GM18519 (cell line): ENCODE measurements around the gene GALNT18.

Experiments used
- ATAC-seq: cut with Tn5 transposase; IDR thresholded peaks from one replicate; pipeline ENCODE4 v1.9.1; 2021; ENCODE audit warnings: mild to moderate bottlenecking, moderate library complexity; ENCODE audit not compliant: unreplicated experiment, low FRiP score

GALNT18 gene

DNA sequence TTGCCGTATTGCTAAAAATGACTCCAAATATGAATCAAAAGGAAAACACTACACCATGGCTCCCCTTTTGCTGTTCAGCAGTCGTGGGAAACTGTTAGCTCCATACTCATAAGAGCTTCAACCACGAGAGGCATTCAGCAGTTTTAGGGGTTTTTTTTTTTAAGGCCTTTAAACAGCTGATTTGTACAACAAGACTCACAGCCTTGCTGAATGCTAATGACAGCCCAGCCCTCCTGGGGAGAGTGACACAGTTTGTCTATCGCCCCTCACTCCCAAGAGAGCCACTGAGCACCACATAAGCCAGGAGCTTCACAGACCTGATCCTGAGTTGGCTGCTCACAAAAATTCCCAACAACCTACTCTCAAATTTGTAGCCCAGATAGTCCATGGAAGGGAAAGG lies 32.4 kb downstream of the GALNT18 start:
- no peak for ATAC-seq

DNA sequence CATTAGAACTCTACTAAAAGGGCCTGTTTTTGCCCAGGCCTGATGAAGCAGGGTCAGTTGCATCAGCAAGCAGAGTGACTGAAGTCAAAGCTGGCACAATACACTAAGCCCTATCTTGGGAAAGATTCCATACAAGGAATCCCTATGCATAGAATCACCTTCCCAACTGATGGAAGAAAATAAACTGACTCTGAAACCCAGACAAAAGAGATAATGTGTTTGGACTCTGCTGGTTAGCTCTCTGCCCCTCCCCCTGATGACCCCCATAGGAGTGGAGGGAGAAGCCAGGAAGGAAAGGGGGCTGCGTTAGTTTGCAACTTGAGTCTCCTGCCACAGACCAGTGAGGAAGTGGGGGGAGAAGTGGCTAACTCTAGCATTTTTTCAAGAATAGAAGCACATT lies 32.9 kb downstream of the GALNT18 start:
- no peak for ATAC-seq

DNA sequence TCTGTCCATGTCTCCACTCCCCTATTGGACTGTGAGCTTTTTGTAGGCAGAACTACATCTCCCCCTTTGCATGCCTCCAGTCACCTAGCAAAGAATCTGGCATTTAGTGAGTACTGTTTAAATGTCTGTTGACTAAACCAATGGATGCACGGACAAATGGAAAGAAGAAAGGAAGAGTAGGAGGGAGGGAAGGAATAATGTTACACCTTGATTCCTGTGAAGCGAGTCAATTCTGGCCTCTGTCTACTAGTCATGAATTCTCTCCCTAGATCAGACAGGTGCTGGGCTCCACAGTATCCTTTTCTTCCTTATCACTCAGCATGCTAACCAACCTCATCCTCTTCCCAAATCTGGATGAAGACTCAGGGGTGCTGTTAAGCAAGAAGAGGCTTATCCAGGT lies 33.6 kb downstream of the GALNT18 start:
- no peak for ATAC-seq

DNA sequence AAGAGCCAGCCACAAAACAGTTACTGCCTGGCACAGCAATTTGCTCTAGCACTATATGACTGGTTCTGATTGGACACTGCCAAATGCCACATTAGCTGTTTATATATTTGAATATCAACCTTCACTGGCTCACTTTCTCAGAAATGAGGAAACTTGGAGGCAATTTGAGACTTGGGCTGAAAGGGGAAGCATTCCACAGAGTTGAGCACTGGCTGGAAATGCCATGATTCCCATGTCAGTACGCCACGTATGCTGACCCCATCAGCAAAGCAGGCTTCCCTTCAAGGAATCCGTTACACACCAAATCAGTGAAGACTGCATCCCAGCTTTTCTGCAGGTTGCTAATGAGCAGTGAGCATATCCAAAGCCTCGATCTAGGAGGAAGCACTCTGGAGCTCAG lies 34.7 kb downstream of the GALNT18 start:
- ATAC-seq, result no peak

DNA sequence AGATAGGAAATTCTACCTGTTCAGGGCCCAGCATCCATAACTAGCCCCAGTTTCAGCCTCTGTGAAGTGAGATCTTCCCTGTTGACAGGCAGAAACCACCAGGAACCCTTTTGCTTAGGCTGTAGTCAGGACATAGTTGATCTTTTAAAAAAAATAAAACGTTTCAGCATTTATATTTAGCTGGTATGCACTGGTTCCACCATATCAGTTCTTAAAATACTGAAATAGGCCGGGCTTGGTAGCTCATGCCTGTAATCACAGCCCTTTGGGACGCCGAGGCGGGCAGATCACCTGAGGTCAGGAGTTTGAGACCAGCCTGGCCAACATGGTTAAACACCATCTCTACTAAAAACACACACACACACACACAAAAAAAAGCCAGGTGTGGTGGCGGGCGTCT lies 35.3 kb downstream of the GALNT18 start:
- no peak for ATAC-seq

DNA sequence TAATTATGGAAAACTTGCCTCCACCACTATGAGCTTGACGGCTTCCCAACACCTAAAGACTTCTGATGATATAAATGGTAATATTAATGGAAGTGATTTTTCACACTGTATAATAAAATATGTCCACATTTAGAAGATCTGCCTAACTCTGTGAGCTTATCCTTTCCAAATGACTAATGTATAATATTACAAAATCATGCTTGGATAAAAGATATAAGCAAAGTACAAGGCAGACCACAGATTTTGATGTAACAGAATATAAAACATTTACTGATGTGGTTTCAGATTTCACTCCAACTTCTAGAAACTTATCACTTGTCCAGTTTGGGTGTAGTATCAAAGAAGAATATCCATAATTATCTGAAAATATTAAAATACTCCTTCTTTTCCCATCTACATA lies 36.9 kb downstream of the GALNT18 start:
- no peak for ATAC-seq

DNA sequence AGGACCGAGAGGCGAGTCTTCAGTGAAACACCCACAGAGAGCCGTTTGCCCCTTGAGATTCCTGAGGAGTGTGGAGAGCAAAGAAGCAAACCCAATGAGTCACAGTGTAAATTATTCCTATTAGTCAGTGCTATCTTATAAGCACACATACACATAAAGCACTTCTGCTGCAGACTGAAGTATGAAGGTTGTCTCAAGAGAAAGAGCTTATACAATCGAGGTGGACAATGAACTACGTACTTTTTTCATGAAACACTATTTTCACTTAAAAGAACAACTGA lies 37.3 kb downstream of the GALNT18 start:
- ATAC-seq, result no peak

DNA sequence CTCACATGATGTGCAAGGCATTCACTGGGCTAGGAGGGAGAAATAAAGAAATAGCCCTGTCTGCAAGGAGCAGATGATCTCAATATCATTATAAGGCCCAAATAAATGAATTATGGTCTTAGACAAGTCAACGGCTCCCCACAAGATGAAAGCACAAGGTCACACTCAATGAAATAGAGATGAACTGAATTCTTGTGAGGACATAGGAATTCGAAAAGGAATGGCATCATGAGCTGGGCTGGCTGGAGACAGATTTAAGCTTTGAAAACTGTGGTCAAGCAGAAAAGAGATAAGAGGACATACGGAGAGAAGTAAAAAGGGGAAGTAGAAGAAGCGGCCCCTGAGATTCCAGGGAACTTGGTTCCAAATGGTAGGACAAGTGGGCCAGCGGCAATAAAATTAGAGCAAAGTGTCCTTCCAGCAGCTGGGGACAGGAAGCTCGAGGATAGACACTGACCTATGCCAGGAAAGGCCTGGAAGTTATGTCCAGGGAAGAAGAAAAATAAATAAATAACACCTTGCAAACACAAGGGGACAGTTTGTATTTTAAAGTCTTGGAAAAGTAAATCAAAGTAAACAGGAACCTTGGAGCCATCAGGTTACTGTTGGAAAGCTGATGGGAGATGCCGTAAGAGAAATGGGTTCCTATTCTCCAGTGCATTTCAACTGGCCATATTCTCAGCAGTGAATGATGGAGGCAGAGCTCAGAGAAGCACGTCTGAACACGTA lies 37.8 kb downstream of the GALNT18 start:
- ATAC-seq, result no peak

DNA sequence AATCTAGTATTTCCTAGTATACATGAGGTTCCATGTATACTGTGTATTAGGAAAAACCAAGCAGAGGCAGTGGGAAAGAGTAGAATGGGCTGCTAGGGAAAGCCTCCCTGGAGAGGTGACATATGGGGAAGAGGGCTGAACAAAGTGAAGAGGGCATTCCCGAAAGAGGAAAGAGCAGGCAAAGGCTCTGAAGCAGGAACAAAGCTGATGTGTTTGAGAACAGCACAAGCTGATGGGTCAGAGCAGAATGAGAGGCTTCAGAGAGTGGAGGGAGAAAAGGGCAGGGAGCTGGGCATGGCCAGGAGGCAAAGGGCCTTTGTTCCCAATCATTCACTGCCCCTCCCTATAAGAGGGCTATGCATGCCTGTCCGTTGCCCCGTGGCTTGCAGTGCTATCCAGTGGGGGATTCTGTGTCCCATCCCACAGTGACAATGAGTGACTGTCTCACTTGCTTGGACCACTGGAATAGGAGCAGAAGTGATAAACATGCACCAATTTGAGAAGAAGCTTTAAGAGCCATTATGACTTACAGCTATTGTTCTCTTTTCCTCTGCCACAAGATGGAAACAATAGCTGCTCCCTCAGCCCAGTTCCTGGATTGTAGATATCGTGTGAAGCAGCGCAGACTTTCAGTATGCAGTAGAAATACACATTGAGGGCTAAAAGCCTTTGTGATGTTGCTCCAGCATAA lies 39.6 kb downstream of the GALNT18 start:
- no peak for ATAC-seq

DNA sequence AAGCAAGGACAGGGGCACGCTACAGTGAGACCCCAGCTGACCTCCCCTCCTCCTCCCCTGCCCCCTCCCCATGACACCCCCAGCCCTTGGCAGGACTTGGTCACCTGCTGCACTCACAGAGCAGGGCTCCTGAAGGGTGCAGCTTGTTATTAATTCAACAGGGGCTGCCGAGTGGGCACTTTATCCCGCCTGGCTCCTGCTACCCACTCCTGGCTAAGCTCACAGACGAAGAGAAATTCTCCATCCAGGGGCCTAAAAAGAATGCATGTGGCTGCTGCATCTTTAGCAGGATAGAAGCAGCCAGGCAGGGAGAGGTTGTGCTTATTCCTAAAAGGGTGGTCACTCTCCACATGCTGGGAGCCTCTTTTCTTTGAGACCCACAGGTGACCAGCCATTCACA lies 40.3 kb downstream of the GALNT18 start:
- no peak for ATAC-seq

DNA sequence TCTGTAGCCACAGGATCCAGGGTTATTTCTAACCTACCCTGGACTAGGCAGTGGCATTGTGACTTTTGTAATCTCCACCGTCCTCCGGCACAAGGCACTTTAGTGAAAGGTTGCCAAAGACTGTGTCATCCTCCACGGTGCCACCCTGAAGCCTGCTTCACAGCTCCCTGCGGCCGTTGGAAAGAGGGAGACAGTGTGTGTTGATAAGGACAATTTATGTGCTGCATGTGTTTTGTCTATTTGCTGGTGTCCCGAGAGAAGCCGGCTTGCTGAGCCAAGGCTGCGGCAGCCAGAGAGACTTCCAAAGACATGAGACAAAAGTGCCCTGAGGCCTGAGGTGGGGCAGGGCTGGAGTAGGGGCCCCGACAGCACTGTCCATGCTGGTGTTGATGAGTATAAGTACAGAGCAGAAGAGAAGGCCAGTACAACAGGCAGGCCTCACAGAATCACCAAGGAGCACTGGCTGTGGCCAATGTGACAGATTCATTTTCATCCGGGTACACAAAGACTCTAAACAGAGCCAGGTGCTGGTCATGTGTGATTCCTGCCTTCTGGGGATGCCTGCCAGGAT lies 40.9 kb downstream of the GALNT18 start:
- no peak for ATAC-seq

DNA sequence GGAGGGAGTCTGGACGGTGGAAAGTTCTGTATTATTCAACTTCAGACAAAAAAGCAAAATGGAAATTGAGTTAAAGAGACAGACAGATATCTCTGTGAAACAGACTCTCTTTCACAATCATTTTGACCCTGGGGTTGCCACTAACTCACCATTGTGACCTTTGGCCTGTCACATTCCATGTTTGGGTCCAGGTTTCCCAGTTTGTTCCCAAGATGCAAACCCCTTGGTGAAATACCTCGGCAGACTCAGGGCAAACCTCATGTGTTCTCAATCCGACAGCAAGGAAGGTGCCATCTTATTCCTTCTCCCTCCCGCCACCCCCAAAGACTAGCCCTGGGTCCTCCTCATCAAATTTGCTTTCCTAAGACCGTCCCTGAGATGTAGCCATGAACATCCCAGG lies 41.8 kb downstream of the GALNT18 start:
- no peak for ATAC-seq

DNA sequence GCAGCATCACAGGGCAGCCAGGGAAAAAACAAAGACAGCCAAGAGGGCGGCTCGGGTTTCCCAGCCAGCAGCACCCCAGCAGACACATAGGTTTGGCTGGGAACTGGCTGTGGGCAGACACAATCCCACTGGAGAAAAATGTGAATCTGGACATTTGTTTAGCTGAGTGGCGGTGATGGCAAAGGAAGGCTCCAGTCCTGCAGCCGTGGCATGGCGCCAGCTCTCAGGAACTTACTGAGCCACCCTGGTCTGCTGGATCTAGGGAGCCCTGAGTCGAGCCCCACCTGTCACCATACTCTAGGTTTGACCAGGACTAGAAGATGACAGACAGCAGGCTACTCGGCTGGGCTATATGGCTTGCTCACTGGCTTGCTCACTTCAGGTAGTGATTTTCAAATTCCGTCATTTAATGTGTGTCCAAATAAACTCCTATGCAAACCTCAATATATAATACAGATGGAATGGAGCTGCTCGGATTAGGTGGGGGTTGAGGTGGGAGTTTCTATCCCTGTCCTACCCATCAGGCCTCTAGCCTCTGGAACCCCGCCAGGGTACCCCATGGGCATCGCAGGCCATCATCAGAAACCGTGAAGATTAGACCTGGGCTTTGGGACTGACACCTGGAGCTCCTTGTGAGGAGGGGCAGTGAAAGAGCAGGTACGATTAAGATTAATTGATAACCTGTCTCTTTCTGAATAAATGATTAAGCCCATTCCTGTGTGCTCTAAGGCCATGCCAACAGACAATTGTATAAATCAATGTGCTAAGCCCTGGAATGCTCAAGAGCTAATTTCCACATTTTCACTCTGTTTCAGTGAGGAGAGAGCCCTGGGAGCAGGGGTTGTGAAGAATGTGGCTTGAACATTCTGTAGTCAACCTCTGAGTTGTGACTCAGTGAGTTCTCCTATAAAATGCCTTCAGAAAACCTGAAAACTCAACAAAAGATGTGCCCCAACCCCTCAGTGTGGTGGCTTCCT lies 42.5 kb downstream of the GALNT18 start:
- ATAC-seq, result no peak

DNA sequence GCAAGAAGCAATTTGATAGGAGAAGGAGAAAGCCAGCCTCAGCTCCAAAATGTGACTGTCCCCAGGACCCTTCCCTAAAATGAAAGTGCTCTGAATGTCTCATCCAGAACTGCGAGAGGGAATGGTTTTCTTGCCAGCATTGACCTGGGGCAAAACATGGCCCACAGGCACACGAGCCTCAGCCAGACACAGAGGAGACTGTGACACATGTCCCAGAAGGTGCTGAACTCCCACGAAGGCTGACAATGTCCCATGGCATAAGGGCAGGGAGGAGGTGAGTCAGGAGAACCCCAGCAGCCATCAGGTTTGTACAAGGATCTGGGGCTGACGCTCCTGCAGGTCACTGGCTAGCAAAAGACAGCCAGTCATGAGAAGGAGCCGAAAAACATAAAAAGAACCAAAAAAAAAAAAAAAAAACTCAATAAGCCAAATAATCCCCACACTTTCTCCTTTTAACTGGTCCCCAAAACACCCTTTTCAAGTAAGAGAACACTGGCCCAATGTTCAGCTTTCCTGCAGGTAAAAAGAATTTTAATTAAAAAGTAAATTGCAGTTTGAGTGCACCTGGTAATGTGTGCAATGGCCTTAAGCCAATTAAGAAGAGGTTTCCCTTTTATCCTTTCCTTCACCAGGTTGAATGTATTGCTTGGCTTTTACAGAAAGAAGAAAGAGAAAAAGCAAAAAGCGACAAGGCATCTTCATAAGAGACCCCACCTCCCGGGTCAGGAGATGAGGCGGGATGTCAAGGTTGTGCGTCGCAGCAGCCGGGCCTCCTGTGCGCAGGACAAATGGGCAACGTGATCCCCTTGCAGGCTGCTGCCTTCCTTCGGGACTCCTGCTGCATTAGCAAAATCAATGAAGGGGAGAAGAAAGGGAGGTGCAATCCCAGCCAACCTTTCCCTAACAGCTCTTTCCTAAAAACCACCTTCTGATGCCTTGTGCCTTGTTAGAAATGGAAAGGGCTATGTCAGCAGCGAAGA lies 43.6 kb downstream of the GALNT18 start:
- ATAC-seq, result no peak

DNA sequence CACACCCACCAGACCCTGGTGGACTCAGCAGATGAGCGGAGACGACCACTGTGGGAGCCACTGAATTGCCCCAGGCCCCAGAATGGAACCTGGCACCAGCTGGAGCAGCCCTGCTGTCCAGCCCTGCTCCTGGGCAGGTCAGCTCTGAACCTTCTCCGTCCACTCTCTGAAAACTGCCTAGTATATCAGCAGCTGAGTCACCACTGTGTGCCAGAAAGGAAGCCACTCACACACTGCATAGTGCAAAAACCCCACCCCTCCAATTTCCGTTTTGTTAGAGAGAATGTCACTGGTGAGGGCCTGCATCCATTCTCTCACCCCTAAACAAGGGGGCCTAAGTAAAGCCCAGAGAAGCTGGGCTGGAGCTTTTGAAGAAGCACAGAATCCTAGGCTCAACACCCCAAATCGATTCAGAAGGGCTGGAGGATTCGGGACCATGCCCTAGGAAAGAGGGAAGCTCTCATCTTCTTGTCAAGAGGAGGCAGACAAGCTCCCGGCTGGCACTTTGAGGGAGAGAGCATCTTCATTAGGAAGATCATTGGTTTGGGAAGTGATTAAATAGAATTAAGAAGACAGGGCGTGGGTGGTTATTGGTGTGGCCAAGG lies 44.5 kb downstream of the GALNT18 start:
- no peak for ATAC-seq

DNA sequence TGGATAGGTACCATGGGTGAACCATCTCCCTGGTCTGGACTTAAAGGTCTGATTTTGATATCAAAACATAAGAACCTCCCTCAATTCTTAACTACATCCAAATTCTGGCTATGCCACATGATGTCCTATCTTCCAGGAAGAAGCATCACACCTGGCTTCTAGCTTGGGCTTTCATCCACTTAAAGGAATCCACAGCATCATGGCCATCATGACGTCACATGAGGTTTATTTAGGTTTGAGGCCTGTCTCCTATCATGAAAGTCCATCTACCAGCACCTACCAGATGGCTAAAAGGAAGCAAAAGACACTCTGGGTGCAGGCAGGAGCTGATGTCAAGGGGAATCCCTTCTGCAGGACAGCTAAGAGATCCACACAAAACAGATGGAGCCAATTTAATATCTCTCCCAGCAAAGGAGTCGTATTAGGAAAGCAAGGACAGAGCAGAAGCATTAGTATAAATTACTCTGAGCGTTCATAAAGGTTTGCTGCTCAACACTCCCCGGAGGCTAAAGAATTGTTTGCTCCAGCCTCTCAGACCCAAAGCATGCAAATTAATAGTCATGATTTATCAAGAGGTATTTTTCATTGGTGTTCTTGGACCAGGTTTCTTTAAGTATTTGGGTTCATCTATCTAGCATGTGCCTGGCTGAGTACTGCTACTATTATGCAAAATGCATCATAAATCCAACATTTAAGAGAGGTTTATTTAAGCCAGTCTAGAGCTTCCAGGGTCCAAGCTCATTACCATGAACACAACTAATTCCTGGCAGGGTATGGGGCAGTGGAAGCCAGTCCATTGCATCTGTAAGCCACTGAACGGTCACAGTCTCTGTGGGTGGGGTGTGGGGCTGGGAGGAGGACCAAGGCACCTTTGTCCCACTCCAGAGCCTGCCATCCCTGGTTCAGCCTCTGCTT lies 47.2 kb downstream of the GALNT18 start:
- no peak for ATAC-seq

DNA sequence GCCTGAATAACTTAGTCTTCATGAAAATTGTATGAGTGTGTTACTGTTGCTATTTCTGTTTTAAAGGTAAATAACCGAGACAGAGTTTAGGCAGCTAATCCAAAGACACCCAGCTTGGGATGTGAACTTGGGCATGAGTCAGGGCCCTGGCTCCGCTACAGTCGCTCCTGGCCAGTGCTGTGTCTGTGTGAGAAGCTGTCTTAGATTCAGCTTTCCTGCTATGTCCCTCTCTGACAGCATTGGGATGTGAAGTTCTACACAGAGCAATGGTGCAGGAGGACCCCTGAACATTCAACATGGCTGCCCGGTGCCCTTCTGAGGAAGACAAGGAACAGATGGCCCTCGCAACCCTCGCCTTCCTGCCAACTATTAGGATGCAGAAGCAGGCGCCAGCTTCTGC lies 49.4 kb downstream of the GALNT18 start:
- no peak for ATAC-seq

DNA sequence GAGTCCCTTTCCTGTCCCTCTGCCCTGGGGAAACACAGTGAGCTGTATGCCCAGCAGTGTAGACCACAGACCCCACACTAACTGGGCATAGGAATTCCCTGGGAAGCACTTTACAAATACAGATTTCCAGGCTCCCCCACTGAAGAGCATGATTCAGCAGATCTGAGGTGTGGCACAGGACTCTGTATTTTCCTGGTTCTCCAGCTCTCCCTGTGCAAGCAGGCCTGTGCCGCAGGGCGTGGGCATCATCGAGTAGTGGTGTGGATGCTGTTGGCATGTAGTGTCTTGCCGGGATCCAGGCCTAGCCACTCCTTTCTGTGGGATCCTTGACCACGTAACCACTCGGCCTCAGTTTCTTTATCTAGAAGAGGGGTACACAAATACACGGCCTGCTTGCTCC lies 49.9 kb downstream of the GALNT18 start:
- no peak for ATAC-seq

DNA sequence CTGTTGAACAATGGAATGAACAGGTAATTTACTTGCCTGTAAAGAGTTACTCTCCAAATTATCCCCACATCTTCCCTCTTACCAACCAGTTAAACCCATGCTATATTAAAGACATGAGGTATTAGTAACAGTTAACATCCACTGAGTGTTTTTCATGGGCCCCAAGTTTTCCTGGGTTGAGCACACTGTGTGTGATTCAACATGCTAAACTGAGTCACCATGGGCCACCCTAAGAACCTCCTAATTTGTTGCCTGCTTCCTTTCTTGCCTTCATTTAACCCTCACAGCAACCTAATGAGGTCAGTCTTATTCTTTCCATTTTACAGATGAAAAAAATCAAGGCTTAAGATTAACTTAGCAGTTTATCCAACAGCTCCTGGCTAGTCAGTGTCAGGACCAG lies 51.0 kb downstream of the GALNT18 start:
- no peak for ATAC-seq
